Smooth muscle cell (in vitro differentiated cells): ENCODE data around the gene ARID3A. TPM values are rescaled to one million over a fixed set of nuclear protein-coding genes. Genes with fewer than 3 reads are reported as not detected.

Experiments used
- DNase-seq: peaks from one replicate; lab custom pipeline; 2025; ENCODE audit not compliant: unreplicated experiment; lab: John Stamatoyannopoulos, UW
- H2AFZ ChIP-seq: fragments of 200-600 bp; sonication (generic); 2 replicates; pipeline ENCODE4 v1.6.0; 2016; ENCODE audit warnings: antibody characterized with exemption, low read depth, mild to moderate bottlenecking
- H3F3A ChIP-seq: fragments of 200-600 bp; sonication (generic); 2 replicates; pipeline ENCODE4 v1.6.0; 2017; ENCODE audit warnings: antibody characterized with exemption, low read depth
- H3K27ac ChIP-seq: fragments of 200-600 bp; sonication (generic); 2 replicates; pipeline ENCODE4 v1.5.1; 2016; ENCODE audit warnings: low read depth, mild to moderate bottlenecking
- H3K27me3 ChIP-seq: fragments of 200-600 bp; sonication (generic); 2 replicates; pipeline ENCODE4 v1.6.1; 2016; ENCODE audit warnings: low read depth, mild to moderate bottlenecking
- H3K36me3 ChIP-seq: fragments of 200-600 bp; sonication (generic); 2 replicates; pipeline ENCODE4 v1.5.1; 2016; ENCODE audit warnings: low read depth
- H3K4me1 ChIP-seq: fragments of 200-600 bp; sonication (generic); 2 replicates; pipeline ENCODE4 v1.5.1; 2016; ENCODE audit warnings: low read depth
- H3K4me2 ChIP-seq: fragments of 200-600 bp; sonication (generic); 2 replicates; pipeline ENCODE4 v1.6.0; 2016; ENCODE audit warnings: mild to moderate bottlenecking
- H3K4me3 ChIP-seq: fragments of 200-600 bp; sonication (generic); 2 replicates; pipeline ENCODE4 v1.5.1; 2016; ENCODE audit warnings: mild to moderate bottlenecking
- H3K79me2 ChIP-seq: fragments of 200-600 bp; sonication (generic); 2 replicates; pipeline ENCODE4 v1.6.0; 2016; ENCODE audit warnings: low read depth, mild to moderate bottlenecking
- H3K9ac ChIP-seq: fragments of 200-600 bp; sonication (generic); 2 replicates; pipeline ENCODE4 v1.6.0; 2016; ENCODE audit warnings: low read depth
- H3K9me3 ChIP-seq: fragments of 200-600 bp; sonication (generic); replicated peaks from 2 replicates; pipeline ENCODE4 v1.5.1; 2016; ENCODE audit warnings: low read depth
- H4K20me1 ChIP-seq: fragments of 200-600 bp; sonication (generic); 2 replicates; pipeline ENCODE4 v1.6.0; 2016; ENCODE audit warnings: low read depth
- WGBS: methylation state at CpG from one replicate; pipeline ENCODE4 v1.1.7; 2016; ENCODE audit warnings: low lambda C conversion rate; 5-methylcytosine and 5-hydroxymethylcytosine counted together
- polyA plus RNA-seq: library from polyadenylated mRNA; unstranded; fragments of >200 nt; fragmentation: Nextera tagmentation; extraction: Ambion mirVana; gene quantifications from 2 replicates; pipeline ENCODE4 v1.2.1, GENCODE V29; 2016
- total RNA-seq: library from RNA; depleted of rRNA; stranded (reverse); fragments of >200 nt; gene quantifications from 2 replicates; pipeline ENCODE4 v1.2.3, GENCODE V29; 2014
- TF ChIP-seq, protein P1 (sequence below): fragments of 200-600 bp; sonication (generic); IDR thresholded peaks from 2 replicates; pipeline ENCODE4 v1.5.1; 2017; ENCODE audit warnings: borderline replicate concordance, mild to moderate bottlenecking, antibody characterized with exemption; ENCODE audit not compliant: insufficient read depth, poor library complexity, severe bottlenecking

Gene ARID3A
- total and polyA plus RNA-seq, 2 experiments from 2014 or later, result 45.7 to 50.3 TPM

DNA sequence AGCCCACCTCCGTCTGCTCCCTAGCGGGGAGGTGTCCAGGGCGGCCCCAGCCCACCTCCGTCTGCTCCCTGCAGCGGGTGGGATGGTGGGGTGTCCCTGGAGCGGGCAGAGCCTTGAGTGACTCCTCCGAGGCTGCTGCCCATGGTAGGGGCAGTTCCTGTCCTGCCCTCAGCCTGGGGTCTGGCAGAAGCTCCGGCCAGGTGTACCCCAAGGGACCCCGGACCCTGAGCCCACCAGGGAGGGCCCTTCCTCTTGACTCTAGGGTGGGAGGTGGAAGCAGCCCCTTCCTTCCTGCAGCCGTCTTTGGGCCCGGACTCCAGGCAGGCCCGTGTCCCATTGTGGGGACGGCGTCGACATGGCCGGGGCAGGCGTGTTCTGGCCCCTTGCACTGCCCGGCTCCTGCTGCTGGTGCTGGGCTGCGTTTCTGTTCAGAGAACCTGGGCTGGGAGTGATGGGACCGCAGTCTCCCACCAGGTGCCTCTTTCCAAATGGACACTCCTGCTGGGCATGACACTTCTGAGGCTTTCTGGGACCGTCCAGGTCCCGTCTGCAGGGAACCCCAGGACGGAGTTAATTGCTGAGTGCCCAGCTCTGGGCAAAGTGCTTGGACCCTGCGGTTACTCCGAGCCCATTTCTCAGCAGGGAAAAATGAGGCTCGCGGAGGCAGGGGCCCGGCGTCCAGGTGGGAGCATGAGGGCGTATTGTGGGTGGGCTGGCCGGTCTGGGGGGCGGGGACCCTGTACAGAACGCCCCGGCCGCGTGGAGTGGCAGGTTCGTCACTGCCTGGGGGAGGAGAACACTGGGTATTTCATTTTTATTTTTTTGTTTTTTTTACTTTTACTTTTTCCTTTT, 19.8 kb downstream of the ARID3A start:
- Histone ChIP-seq H3K4me2 (no peak overlapping the region), H3F3A (peaks cover 3% of the 10 kb centered on the region), H3K79me2 (peaks cover 92% of the 10 kb centered on the region), H3K4me1 (no peaks in the 10 kb centered on the region), H3K9ac (peak overlapping the region; percentile 74), H3K9me3 (no peaks in the 10 kb centered on the region), H2AFZ (no peak overlapping the region), H3K36me3 (no peaks in the 10 kb centered on the region), H3K4me3 (no peak overlapping the region), H3K27ac (peak overlapping the region; percentile 88), H3K27me3 (no peaks in the 10 kb centered on the region), H4K20me1 (peaks cover 95% of the 10 kb centered on the region)
- WGBS, result 96% methylated on average over 37 of the region's 37 CpGs
- TF ChIP-seq, protein P1, sequence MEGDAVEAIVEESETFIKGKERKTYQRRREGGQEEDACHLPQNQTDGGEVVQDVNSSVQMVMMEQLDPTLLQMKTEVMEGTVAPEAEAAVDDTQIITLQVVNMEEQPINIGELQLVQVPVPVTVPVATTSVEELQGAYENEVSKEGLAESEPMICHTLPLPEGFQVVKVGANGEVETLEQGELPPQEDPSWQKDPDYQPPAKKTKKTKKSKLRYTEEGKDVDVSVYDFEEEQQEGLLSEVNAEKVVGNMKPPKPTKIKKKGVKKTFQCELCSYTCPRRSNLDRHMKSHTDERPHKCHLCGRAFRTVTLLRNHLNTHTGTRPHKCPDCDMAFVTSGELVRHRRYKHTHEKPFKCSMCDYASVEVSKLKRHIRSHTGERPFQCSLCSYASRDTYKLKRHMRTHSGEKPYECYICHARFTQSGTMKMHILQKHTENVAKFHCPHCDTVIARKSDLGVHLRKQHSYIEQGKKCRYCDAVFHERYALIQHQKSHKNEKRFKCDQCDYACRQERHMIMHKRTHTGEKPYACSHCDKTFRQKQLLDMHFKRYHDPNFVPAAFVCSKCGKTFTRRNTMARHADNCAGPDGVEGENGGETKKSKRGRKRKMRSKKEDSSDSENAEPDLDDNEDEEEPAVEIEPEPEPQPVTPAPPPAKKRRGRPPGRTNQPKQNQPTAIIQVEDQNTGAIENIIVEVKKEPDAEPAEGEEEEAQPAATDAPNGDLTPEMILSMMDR, result no peak
- DNase-seq, result no peak

DNA sequence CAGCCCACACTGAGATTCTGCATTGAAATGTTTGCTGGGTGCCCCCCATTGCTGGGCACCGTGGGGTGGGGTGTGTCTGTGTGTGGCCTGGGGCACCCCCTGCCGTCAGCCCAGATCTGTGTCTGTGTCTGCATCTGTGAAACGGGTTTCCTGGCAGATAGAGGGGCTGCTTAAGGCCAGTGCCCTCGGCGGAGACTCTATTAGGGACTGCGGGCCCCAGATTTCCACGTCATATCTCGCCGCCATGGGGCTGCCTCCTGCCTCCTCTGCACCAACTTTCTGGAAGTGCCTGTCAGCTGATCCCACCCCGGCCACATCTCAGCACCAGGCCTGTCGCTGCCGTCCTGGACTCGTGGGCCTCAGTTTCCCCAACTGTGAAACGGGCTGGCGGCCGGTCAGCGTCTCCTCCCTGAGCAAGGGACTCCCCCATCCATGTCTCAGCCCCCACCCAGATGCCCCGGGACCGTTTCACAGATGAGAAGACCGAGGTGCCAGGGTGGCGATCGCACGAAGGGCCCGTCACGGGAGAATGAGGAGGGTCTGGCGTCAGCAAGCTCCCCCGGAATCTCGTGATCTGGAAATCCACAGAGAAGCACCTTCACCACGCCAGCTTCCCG, 21.4 kb downstream of the ARID3A start:
- no peak overlapping the region for H3K9ac ChIP-seq
- H3K27ac ChIP-seq, result peak overlapping the region; percentile 24
- peaks cover 76% of the 10 kb centered on the region for H3K79me2 ChIP-seq
- H3K36me3 ChIP-seq, result no peaks in the 10 kb centered on the region
- peaks cover 15% of the 10 kb centered on the region for H3F3A ChIP-seq
- peaks cover 91% of the 10 kb centered on the region for H4K20me1 ChIP-seq
- no peak overlapping the region for H3K4me2 ChIP-seq
- H2AFZ ChIP-seq, result no peak overlapping the region
- no peaks in the 10 kb centered on the region for H3K4me1 ChIP-seq
- no peaks in the 10 kb centered on the region for H3K27me3 ChIP-seq
- TF ChIP-seq, protein P1, result no peak
- 96% methylated on average over 28 of the region's 30 CpGs for WGBS
- no peaks in the 10 kb centered on the region for H3K9me3 ChIP-seq
- DNase-seq, result no peak
- H3K4me3 ChIP-seq, result no peak overlapping the region

DNA sequence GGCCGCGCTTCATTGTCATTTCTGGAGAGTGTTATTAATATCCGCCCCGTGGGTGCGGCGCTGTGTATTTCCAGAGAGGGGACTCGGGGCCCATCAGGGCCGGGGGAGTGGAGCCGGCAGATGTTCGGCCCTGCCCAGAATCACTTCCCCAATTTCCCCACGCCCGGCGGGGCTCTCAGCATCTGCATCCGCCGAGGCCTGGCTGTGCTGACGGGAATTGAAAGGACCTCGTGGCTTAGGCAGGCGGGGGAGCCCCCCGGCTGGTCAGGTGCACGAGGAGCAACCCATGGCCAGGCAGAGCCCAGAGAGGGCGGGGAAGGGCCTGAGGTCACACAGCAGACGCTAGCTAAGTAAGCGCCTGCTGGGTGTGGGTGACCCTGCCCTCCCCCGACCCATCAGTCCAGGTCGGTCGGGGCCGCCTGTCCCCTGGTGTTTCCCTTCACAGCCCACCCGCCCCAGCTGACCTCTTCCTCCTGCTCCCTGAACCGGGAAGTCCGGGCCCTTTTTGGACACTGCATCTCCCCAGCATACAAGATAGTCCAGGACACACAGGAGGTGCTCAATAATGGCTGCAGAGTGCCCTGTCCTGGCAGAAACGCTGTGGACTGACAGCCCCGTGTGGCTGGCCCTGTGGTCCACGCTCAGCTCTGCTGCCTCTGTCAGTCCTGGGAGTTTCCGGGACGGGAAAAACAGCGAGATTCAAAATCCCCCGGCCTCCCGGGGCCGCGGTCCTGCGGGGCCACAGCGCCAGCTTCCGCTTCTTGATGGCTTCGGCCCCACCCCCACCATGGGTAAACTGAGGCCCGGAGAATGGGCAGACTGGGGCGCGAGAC, 22.1 kb downstream of the ARID3A start:
- no peaks in the 10 kb centered on the region for H3K36me3 ChIP-seq
- DNase-seq, result no peak
- H3K79me2 ChIP-seq, result peaks cover 75% of the 10 kb centered on the region
- H3K27me3 ChIP-seq, result no peaks in the 10 kb centered on the region
- no peaks in the 10 kb centered on the region for H3K9me3 ChIP-seq
- H4K20me1 ChIP-seq, result peaks cover 84% of the 10 kb centered on the region
- peaks cover 22% of the 10 kb centered on the region for H3F3A ChIP-seq
- WGBS, result 95% methylated on average over 43 of the region's 47 CpGs
- H3K4me2 ChIP-seq, result no peak overlapping the region
- no peak overlapping the region for H3K4me3 ChIP-seq
- no peak overlapping the region for H3K27ac ChIP-seq
- H3K4me1 ChIP-seq, result peaks cover 6% of the 10 kb centered on the region
- TF ChIP-seq, protein P1, result no peak
- no peak overlapping the region for H2AFZ ChIP-seq
- H3K9ac ChIP-seq, result no peak overlapping the region
